HG03097 (cell line): ENCODE data around the gene GGTLC2.

Source experiments
- ATAC-seq: cut with Tn5 transposase; IDR thresholded peaks from one replicate; pipeline ENCODE4 v1.9.1; 2021; ENCODE audit not compliant: unreplicated experiment, low FRiP score

Gene GGTLC2

GRCh38 chr22:22687638-22688500 lies 43.5 kb downstream of the GGTLC2 start:
- no peak for ATAC-seq

- ATAC-seq: no peak
These were observed 45.4 kb downstream of the GGTLC2 start for GRCh38 chr22:22689621-22690345.

GRCh38 chr22:22691055-22691454 lies 46.6 kb downstream of the GGTLC2 start:
- ATAC-seq: no peak

GRCh38 chr22:22691716-22692701 lies 47.6 kb downstream of the GGTLC2 start:
- ATAC-seq: no peak

- no peak for ATAC-seq
These were observed 48.5 kb downstream of the GGTLC2 start for GRCh38 chr22:22692707-22693530.

- no peak for ATAC-seq
These were observed 49.1 kb downstream of the GGTLC2 start for GRCh38 chr22:22693531-22693884.

GRCh38 chr22:22694106-22694505 lies 49.7 kb downstream of the GGTLC2 start:
- ATAC-seq: no peak

GRCh38 chr22:22696104-22696503 lies 51.7 kb downstream of the GGTLC2 start:
- no peak for ATAC-seq
